HG03196 (cell line): ENCODE measurements around the gene TMEM63B.
"Not testable (repeated sequence)": the region's sequence is repeated elsewhere in the genome, so short reads cannot be mapped to it uniquely, and the experiment has no call there.

Source experiments
- ATAC-seq: cut with Tn5 transposase; IDR thresholded peaks from one replicate; pipeline ENCODE4 v1.9.1; 2021; ENCODE audit not compliant: unreplicated experiment

Gene TMEM63B

GRCh38 chr6:44142835-44143234 lies 15.5 kb downstream of the TMEM63B start:
- ATAC-seq: no peak

- no peak for ATAC-seq
Observed at GRCh38 chr6:44143731-44144130, 16.4 kb downstream of the TMEM63B start.

- ATAC-seq: not testable (repeated sequence)
Observed at GRCh38 chr6:44144536-44144935, 17.2 kb downstream of the TMEM63B start.

- no peak for ATAC-seq
Observed at GRCh38 chr6:44145839-44146238, 18.5 kb downstream of the TMEM63B start.

GRCh38 chr6:44146685-44147084 lies 19.3 kb downstream of the TMEM63B start:
- ATAC-seq: no peak

- no peak for ATAC-seq
Observed at GRCh38 chr6:44147256-44147655, 19.9 kb downstream of the TMEM63B start.

GRCh38 chr6:44148306-44148705 lies 21.0 kb downstream of the TMEM63B start:
- no peak for ATAC-seq

- ATAC-seq: no peak
Observed at GRCh38 chr6:44149369-44150012, 22.1 kb downstream of the TMEM63B start.

GRCh38 chr6:44150317-44150917 lies 23.1 kb downstream of the TMEM63B start:
- ATAC-seq: no peak

- no peak for ATAC-seq
Observed at GRCh38 chr6:44151348-44152108, 24.2 kb downstream of the TMEM63B start.

GRCh38 chr6:44152109-44152461 lies 24.7 kb downstream of the TMEM63B start:
- no peak for ATAC-seq

GRCh38 chr6:44152533-44152932 lies 25.2 kb downstream of the TMEM63B start:
- no peak for ATAC-seq

GRCh38 chr6:44154067-44154466 lies 26.7 kb downstream of the TMEM63B start:
- ATAC-seq: no peak

GRCh38 chr6:44156494-44157151 lies 29.3 kb downstream of the TMEM63B start:
- no peak for ATAC-seq

- ATAC-seq: no peak
Observed at GRCh38 chr6:44157152-44157521, 29.8 kb downstream of the TMEM63B start.

- no peak for ATAC-seq
Observed at GRCh38 chr6:44158770-44159228, 31.4 kb downstream of the TMEM63B start, which contains the start of gene CAPN11. TSS of gene CAPN11 (plus strand) at chr6:44158820. CDS start at chr6:44158849, 29 bp downstream.

GRCh38 chr6:44161997-44162338 lies 34.6 kb downstream of the TMEM63B start:
- no peak for ATAC-seq

GRCh38 chr6:44162876-44163625 lies 35.7 kb downstream of the TMEM63B start:
- no peak for ATAC-seq

GRCh38 chr6:44166116-44166515 lies 38.8 kb downstream of the TMEM63B start:
- ATAC-seq: no peak

- ATAC-seq: no peak
Observed at GRCh38 chr6:44166591-44167184, 39.3 kb downstream of the TMEM63B start.

GRCh38 chr6:44167567-44167966 lies 40.2 kb downstream of the TMEM63B start:
- ATAC-seq: no peak
